Right hindlimb (tissue), 1 donor: Measurements from ENCODE around the gene MAB21L4.

Experiments
- DNase-seq: peaks from one replicate; pipeline ENCODE4 v3.0.0-alpha.2; 2018

MAB21L4 gene

GRCh38 chr2:240876475-240877251 lies 19.3 kb downstream of the MAB21L4 start:
- DNase-seq, result no peak

- no peak for DNase-seq
Observed at GRCh38 chr2:240876035-240876474, 19.9 kb downstream of the MAB21L4 start.

- DNase-seq, result no peak
Observed at GRCh38 chr2:240875228-240876034, 20.5 kb downstream of the MAB21L4 start.

- no peak for DNase-seq
Observed at GRCh38 chr2:240874715-240875227, 21.2 kb downstream of the MAB21L4 start.

- no peak for DNase-seq
Observed at GRCh38 chr2:240873805-240874714, 21.9 kb downstream of the MAB21L4 start.

GRCh38 chr2:240873098-240873788 lies 22.7 kb downstream of the MAB21L4 start:
- no peak for DNase-seq

- DNase-seq, result no peak
Observed at GRCh38 chr2:240872317-240873097, 23.4 kb downstream of the MAB21L4 start.

- DNase-seq, result no peak
Observed at GRCh38 chr2:240871071-240871958, 24.6 kb downstream of the MAB21L4 start.

- no peak for DNase-seq
Observed at GRCh38 chr2:240869956-240870875, 25.7 kb downstream of the MAB21L4 start.

- DNase-seq, result no peak
Observed at GRCh38 chr2:240869109-240869955, 26.6 kb downstream of the MAB21L4 start.

- DNase-seq, result no peak
Observed at GRCh38 chr2:240868286-240869108, 27.5 kb downstream of the MAB21L4 start, which contains the start of gene AGXT. AGXT (plus strand) TSS chr2:240868824; CDS start chr2:240868866, 42 bp downstream.

- DNase-seq, result no peak
Observed at GRCh38 chr2:240865391-240865790, 30.6 kb downstream of the MAB21L4 start.

- DNase-seq, result no peak
Observed at GRCh38 chr2:240864475-240864874, 31.5 kb downstream of the MAB21L4 start.

- DNase-seq, result no peak
Observed at GRCh38 chr2:240861547-240861946, 34.4 kb downstream of the MAB21L4 start.

GRCh38 chr2:240858871-240859270 lies 37.1 kb downstream of the MAB21L4 start:
- DNase-seq, result no peak

- no peak for DNase-seq
Observed at GRCh38 chr2:240858321-240858720, 37.6 kb downstream of the MAB21L4 start.
